Mesothelial cell of epicardium (in vitro differentiated cells): Measurements from ENCODE around the gene SLC25A25. TPM values are rescaled to one million over a fixed set of nuclear protein-coding genes. Genes with fewer than 3 reads are reported as not detected.

Experiments used
- DNase-seq, 2 experiments: peaks; one replicate each; pipeline ENCODE4 v3.0.0; 2021; ENCODE audit warnings: low spot score in 2 of 2; ENCODE audit not compliant: unreplicated experiment in 2 of 2
- H3K27ac Mint-ChIP-seq: 2 replicates; pipeline ENCODE4 v1.8.0; 2021; ENCODE audit warnings: mixed read lengths
- H3K27me3 Mint-ChIP-seq: 2 replicates; pipeline ENCODE4 v1.8.0; 2021; ENCODE audit warnings: low read depth, mixed read lengths
- H3K36me3 Mint-ChIP-seq: 2 replicates; pipeline ENCODE4 v1.8.0; 2021; ENCODE audit warnings: mixed read lengths
- H3K4me1 Mint-ChIP-seq: 2 replicates; pipeline ENCODE4 v1.8.0; 2021; ENCODE audit warnings: mixed read lengths
- H3K4me3 Mint-ChIP-seq: 2 replicates; pipeline ENCODE4 v1.8.0; 2021; ENCODE audit warnings: mild to moderate bottlenecking, moderate library complexity, mixed read lengths
- H3K9me3 Mint-ChIP-seq: 2 replicates; pipeline ENCODE4 v1.8.0; 2021; ENCODE audit warnings: mixed read lengths
- total RNA-seq: library from RNA; stranded (reverse); gene quantifications from 3 replicates; pipeline ENCODE4 v1.2.1, GENCODE V29; 2021
- TF ChIP-seq, protein P1 (sequence below): fragments of 200-600 bp; sonication (generic); IDR thresholded peaks from one replicate; pipeline ENCODE4 v1.5.0; 2021; ENCODE audit warnings: antibody characterized with exemption; ENCODE audit not compliant: unreplicated experiment

SLC25A25 gene
- total RNA-seq, 1 donor from 2014 or later, result 26.2 TPM

DNA sequence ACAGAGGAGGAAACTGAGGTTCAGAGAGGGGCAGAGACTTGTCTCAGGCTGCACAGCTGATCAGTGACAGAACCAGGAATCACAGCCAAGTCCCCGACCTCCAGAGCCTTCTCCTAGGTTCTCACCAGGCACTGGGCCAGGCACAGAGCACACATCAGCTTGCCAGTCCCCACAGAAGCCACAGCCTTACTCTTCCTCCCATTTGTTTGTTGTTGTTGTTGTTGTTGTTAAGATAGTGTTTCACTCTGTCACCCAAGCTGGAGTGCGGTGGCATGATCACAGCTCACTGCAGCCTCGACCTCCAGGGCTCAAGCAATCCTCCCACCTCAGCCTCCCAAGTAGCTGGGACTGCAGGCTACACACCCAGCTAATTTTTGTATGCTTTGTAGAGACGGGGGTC is 42.3 kb upstream of the SLC25A25 start:
- Mint-ChIP-seq H3K27ac (no peak overlapping the region), H3K9me3 (no peaks in the 10 kb centered on the region), H3K4me3 (no peak overlapping the region), H3K27me3 (no peaks in the 10 kb centered on the region), H3K36me3 (no peaks in the 10 kb centered on the region), H3K4me1 (peaks cover 12% of the 10 kb centered on the region)
- TF ChIP-seq, protein P1, sequence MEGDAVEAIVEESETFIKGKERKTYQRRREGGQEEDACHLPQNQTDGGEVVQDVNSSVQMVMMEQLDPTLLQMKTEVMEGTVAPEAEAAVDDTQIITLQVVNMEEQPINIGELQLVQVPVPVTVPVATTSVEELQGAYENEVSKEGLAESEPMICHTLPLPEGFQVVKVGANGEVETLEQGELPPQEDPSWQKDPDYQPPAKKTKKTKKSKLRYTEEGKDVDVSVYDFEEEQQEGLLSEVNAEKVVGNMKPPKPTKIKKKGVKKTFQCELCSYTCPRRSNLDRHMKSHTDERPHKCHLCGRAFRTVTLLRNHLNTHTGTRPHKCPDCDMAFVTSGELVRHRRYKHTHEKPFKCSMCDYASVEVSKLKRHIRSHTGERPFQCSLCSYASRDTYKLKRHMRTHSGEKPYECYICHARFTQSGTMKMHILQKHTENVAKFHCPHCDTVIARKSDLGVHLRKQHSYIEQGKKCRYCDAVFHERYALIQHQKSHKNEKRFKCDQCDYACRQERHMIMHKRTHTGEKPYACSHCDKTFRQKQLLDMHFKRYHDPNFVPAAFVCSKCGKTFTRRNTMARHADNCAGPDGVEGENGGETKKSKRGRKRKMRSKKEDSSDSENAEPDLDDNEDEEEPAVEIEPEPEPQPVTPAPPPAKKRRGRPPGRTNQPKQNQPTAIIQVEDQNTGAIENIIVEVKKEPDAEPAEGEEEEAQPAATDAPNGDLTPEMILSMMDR, result no peak
- DNase-seq, result no peak

DNA sequence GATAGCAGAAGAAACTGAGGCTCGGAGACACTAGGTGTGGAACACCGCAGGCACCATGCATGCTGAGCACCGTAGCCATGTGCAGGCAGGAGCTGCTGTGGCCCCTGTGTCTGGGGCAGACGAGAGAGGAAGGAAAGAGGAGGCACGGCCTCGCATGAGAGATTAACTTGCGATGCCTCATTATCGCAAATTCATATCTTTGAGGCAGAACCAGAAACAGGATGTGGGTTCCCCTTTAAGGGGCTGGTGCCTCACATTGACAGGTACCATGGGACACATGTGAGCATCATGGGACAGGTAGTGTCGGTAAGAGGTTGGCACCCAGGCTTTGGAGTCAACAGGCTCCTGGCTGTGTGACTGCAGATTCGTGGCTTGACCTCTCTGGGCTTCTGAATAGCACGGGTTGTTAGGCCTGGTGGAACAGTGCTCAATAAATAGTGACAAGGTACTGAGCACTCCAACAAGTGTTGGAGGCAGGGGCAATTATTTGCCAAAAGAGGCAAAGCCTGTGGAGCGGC is 41.7 kb upstream of the SLC25A25 start:
- no peaks in the 10 kb centered on the region for H3K9me3 Mint-ChIP-seq
- H3K36me3 Mint-ChIP-seq, result no peaks in the 10 kb centered on the region
- H3K27ac Mint-ChIP-seq, result no peak overlapping the region
- TF ChIP-seq, protein P1, result no peak
- no peak overlapping the region for H3K4me3 Mint-ChIP-seq
- no peak for DNase-seq
- no peaks in the 10 kb centered on the region for H3K27me3 Mint-ChIP-seq
- peaks cover 12% of the 10 kb centered on the region for H3K4me1 Mint-ChIP-seq

DNA sequence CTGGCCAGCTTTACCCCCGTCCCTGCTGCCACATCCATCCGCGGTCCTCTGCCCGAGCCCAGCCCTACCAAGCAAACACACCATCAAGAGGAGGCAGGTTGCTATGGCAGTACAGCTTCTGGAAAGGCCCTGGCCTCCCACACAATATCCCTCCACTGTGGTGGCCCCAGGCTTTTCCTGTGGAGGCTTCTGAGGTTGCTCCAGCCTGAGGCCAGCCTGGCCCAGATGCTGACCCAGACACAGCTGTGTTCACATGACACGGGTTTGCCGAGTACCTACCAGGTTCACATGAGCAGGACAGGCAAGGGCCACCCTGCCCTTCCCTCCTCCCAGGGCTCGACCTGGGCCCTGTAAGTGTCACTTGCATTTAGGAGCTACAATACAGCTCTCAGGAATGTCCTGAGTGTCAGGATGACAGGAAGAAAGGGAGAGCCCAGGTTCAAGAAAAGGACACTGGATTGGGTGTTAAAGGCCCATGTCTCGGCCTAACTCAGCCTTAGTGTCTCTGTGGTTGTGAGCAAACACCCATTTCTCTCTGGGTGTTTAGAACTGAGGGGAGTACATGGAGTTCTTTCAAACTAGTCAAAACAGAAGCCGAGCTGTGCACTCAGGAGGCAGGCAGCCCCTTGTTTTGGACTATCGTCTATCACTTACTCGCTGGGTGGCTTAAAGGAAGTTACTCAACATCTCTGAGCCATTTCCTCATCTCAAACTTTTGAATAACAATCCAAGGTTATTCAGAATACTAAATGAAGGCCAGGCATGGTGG is 41.1 kb upstream of the SLC25A25 start:
- Mint-ChIP-seq H3K27ac (peak overlapping the region; percentile 9), H3K4me3 (no peak overlapping the region), H3K4me1 (peaks cover 12% of the 10 kb centered on the region), H3K27me3 (no peaks in the 10 kb centered on the region), H3K36me3 (no peaks in the 10 kb centered on the region), H3K9me3 (no peaks in the 10 kb centered on the region)
- DNase-seq, result no peak
- TF ChIP-seq, protein P1, result no peak

DNA sequence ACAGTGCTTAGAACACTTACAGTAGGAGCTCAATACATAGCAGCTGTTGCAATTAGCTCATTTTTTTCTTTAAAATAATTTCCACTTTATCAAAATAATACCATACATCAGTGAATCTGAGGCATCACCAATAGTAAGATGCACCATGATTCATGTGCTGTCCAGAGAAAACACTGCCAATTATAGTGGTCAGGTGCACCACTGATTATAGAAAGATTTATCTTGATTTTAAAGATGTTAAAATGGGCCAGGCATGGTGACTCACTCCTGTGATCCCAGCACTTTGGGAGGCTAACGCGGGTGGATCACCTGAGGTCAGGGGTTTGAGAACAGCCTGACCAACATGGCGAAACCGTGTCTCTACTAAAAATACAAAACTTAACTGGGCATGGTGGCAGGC is 40.3 kb upstream of the SLC25A25 start:
- TF ChIP-seq, protein P1, result no peak
- Mint-ChIP-seq H3K4me3 (no peak overlapping the region), H3K36me3 (no peaks in the 10 kb centered on the region), H3K4me1 (peaks cover 12% of the 10 kb centered on the region), H3K9me3 (no peaks in the 10 kb centered on the region), H3K27ac (no peak overlapping the region), H3K27me3 (no peaks in the 10 kb centered on the region)
- DNase-seq, result no peak

DNA sequence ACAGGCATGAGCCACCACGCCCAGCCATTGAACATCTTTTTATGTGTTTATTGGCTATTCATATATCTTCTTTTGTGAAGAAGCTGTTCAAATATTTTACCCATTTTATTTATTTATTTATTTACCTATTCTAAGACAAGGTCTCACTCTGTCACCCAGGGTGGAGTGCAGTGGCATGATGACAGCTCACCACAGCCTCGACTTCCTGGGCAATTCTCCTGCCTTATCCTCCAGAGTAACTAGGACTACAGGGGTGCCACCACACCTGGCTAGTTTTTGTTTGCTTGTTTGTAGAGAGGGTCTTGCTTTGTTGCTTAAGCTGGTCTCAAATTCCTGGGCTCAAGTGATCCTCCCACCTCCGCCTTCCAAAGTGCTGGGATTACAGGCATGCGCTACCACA is 34.4 kb upstream of the SLC25A25 start:
- H3K4me3 Mint-ChIP-seq, result no peak overlapping the region
- no peaks in the 10 kb centered on the region for H3K9me3 Mint-ChIP-seq
- no peaks in the 10 kb centered on the region for H3K27me3 Mint-ChIP-seq
- no peaks in the 10 kb centered on the region for H3K36me3 Mint-ChIP-seq
- DNase-seq, result no peak
- peaks cover 2% of the 10 kb centered on the region for H3K4me1 Mint-ChIP-seq
- no peak overlapping the region for H3K27ac Mint-ChIP-seq
- TF ChIP-seq, protein P1, result no peak
